Transverse colon (tissue), 4 donors: ENCODE results near the gene SMIM7. TPM values are rescaled to one million over a fixed set of nuclear protein-coding genes. Genes with fewer than 3 reads are reported as not detected.

ENCODE experiments used
- DNase-seq: peaks from one replicate; pipeline ENCODE4 v3.0.0-alpha.2; 2019
- H3K27ac ChIP-seq, 4 donors: fragments of 200-600 bp; sonication (generic); 2 replicates each; pipeline ENCODE4 v1.5.1; 2016 to 2018; ENCODE audit warnings: inconsistent platforms in 4 of 4
- H3K27me3 ChIP-seq: fragments of 200-600 bp; sonication (generic); 2 replicates; pipeline ENCODE4 v1.5.1; 2017; ENCODE audit warnings: inconsistent platforms
- H3K36me3 ChIP-seq, 4 donors: fragments of 200-600 bp; sonication (generic); 2 replicates each; pipeline ENCODE4 v1.5.1; 2017 to 2019; ENCODE audit warnings: inconsistent platforms in 4 of 4
- H3K4me1 ChIP-seq, 4 donors: fragments of 200-600 bp; sonication (generic); 2 replicates each; pipeline ENCODE4 v1.5.1; 2017 to 2020; ENCODE audit warnings: inconsistent platforms in 4 of 4
- H3K4me3 ChIP-seq, 4 donors: fragments of 200-600 bp; sonication (generic); 1 replicate in 1 of 4; 2 replicates in 3 of 4; pipeline versions ENCODE4 v1.5.1 to v1.6.1; 2017 to 2019; ENCODE audit warnings: inconsistent platforms in 4 of 4
- H3K9me3 ChIP-seq, 2 donors: fragments of 200-600 bp; sonication (generic); 2 replicates each; pipeline ENCODE4 v1.5.1; 2017 to 2019; ENCODE audit warnings: inconsistent platforms in 2 of 2
- EP300 ChIP-seq: sonication (generic); formaldehyde crosslinking; IDR thresholded peaks from one replicate; pipeline ENCODE4 v1.6.1; 2017; ENCODE audit warnings: antibody characterized with exemption, low read depth
- POLR2A ChIP-seq: fragments of 450-650 bp; IDR thresholded peaks from one replicate; pipeline ENCODE4 v1.6.1; 2016; ENCODE audit warnings: antibody characterized with exemption, mild to moderate bottlenecking, moderate library complexity
- POLR2AphosphoS5 ChIP-seq, 3 donors: sonication (generic); formaldehyde crosslinking; IDR thresholded peaks; one replicate each; pipeline ENCODE4 v1.6.1; 2016; ENCODE audit warnings: antibody characterized with exemption in 3 of 3
- WGBS, 2 donors: methylation state at CpG; one replicate each; pipeline ENCODE4 v1.1.5; 2018; ENCODE audit warnings: low coverage in 1 of 2; 5-methylcytosine and 5-hydroxymethylcytosine counted together
- in situ Hi-C, 4 donors: fragments of 200-750 bp; cut with MboI; loops; one replicate each; pipeline versions ENCODE4 v1.15.0 to v1.15.1; 2017; ENCODE audit warnings: low sequenced_read_pairs in 3 of 4, low pct_ligation_motif_present in 1 of 4, low pct_unique_long_range_greater_than_20kb in 1 of 4
- intact Hi-C: fragments of 100-400 bp; cut with DNase I; formaldehyde crosslinking; loops from one replicate; pipeline ENCODE4 v1.15.1; 2023; ENCODE audit warnings: low total_unique reads
- total RNA-seq, 4 donors: library from RNA; depleted of rRNA; stranded (reverse); fragments of >200 nt; gene quantifications; one replicate each; pipeline ENCODE4 v1.1.0, GENCODE V29; 2016
- TF ChIP-seq, protein P1 (sequence below), 5 experiments: fragments of 200-600 bp in 3 of 5; fragments of 450-650 bp in 2 of 5; sonication (generic) in 3 of 5; IDR thresholded peaks; 1 replicate in 2 of 5; 2 replicates in 3 of 5; pipeline ENCODE4 v1.5.1; 2016 to 2017; ENCODE audit warnings: antibody characterized with exemption in 5 of 5, inconsistent platforms in 3 of 5, mild to moderate bottlenecking in 2 of 5, moderate library complexity in 1 of 5

SMIM7 gene
- total RNA-seq, 4 donors from 2014 or later = 28.8 to 1,114 (median 108) TPM

GRCh38 chr19:16688084-16688483 lies 28.1 kb upstream of the SMIM7 start:
- Histone ChIP-seq H3K4me3 (no peak overlapping the region), H3K9me3 (no peaks in the 10 kb centered on the region), H3K27ac (no peak overlapping the region), H3K4me1 (no peaks in the 10 kb centered on the region), H3K36me3 (no peaks in the 10 kb centered on the region), H3K27me3 (no peaks in the 10 kb centered on the region)
- 95 to 100% methylated on average over 1 to 12 of the region's 12 CpGs for WGBS, 2 donors
- TF ChIP-seq POLR2A = no peak
- no peak for TF ChIP-seq POLR2AphosphoS5 (IDR thresholded peaks at IDR 0.05)
- no peak for TF ChIP-seq EP300
- TF ChIP-seq, protein P1, sequence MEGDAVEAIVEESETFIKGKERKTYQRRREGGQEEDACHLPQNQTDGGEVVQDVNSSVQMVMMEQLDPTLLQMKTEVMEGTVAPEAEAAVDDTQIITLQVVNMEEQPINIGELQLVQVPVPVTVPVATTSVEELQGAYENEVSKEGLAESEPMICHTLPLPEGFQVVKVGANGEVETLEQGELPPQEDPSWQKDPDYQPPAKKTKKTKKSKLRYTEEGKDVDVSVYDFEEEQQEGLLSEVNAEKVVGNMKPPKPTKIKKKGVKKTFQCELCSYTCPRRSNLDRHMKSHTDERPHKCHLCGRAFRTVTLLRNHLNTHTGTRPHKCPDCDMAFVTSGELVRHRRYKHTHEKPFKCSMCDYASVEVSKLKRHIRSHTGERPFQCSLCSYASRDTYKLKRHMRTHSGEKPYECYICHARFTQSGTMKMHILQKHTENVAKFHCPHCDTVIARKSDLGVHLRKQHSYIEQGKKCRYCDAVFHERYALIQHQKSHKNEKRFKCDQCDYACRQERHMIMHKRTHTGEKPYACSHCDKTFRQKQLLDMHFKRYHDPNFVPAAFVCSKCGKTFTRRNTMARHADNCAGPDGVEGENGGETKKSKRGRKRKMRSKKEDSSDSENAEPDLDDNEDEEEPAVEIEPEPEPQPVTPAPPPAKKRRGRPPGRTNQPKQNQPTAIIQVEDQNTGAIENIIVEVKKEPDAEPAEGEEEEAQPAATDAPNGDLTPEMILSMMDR (IDR thresholded peaks at IDR 0.05) = no peak
- in situ Hi-C loops = no loop called here
- intact Hi-C loops = no loop called here
- no peak for DNase-seq

GRCh38 chr19:16684216-16684615 lies 24.3 kb upstream of the SMIM7 start:
- no peak overlapping the region for H3K4me3 ChIP-seq
- H3K27me3 ChIP-seq = no peaks in the 10 kb centered on the region
- no peak for DNase-seq
- H3K4me1 ChIP-seq = no peaks in the 10 kb centered on the region
- H3K36me3 ChIP-seq = peaks cover 0 to 9% (median 4%) of the 10 kb centered on the region in 4 donors
- H3K9me3 ChIP-seq = peaks cover 0 to 5% of the 10 kb centered on the region in 2 donors
- TF ChIP-seq EP300 = no peak
- TF ChIP-seq POLR2AphosphoS5 (IDR thresholded peaks at IDR 0.05) = no peak
- no peak for TF ChIP-seq POLR2A
- TF ChIP-seq, protein P1 (IDR thresholded peaks at IDR 0.05) = no peak
- WGBS, 2 donors = 89 to 95% methylated on average over 3 of the region's 3 CpGs
- intact Hi-C loops (no loop called here), in situ Hi-C loops (no loop called here)
- no peak overlapping the region for H3K27ac ChIP-seq

GRCh38 chr19:16682539-16682938 lies 22.6 kb upstream of the SMIM7 start:
- peaks cover 0 to 5% of the 10 kb centered on the region in 2 donors for H3K9me3 ChIP-seq
- no peak overlapping the region for H3K27ac ChIP-seq
- TF ChIP-seq POLR2A (no peak), POLR2AphosphoS5 (IDR thresholded peaks at IDR 0.05) (no peak)
- no peaks in the 10 kb centered on the region for H3K27me3 ChIP-seq
- 94 to 100% methylated on average over 1 to 2 of the region's 2 CpGs for WGBS, 2 donors
- intact Hi-C loops (no loop called here), in situ Hi-C loops (no loop called here)
- no peaks in the 10 kb centered on the region for H3K4me1 ChIP-seq
- peaks cover 0 to 9% (median 4%) of the 10 kb centered on the region in 4 donors for H3K36me3 ChIP-seq
- DNase-seq = no peak
- no peak overlapping the region for H3K4me3 ChIP-seq

DNA sequence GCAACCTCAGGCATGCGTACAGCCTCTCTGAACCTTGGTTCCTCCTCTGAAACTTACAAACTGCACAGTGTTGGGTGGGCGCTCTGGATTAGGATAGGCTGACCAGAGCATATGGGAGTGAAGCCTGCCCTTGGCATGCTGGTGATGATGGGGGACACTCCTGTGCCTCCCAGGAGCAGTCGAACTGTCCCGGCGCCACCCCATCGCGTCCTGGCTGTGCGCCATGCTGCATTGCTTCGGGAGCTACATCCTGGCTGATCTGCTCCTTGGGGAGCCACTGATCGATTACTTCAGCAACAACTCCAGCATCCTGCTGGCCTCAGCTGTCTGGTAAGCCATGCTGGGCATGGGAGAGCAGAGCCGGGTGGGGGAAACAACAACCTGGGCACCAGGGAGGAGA lies 19.9 kb upstream of the SMIM7 start:
- TF ChIP-seq, protein P1 (IDR thresholded peaks at IDR 0.05) = no peak
- TF ChIP-seq POLR2AphosphoS5 (IDR thresholded peaks at IDR 0.05) = no peak
- no peak for TF ChIP-seq POLR2A
- TF ChIP-seq EP300 = no peak
- no peak overlapping the region for H3K4me3 ChIP-seq
- DNase-seq = no peak
- 95% methylated on average over 11 of the region's 11 CpGs; no CpG with 5 or more reads in 1 of the 2 donors for whole genome bisulfite sequencing, 2 donors
- no peaks in the 10 kb centered on the region for H3K4me1 ChIP-seq
- H3K9me3 ChIP-seq = peaks cover 0 to 5% of the 10 kb centered on the region in 2 donors
- H3K27ac ChIP-seq = no peak overlapping the region
- intact Hi-C loops (no loop called here), in situ Hi-C loops (no loop called here)
- peaks cover 0 to 9% (median 4%) of the 10 kb centered on the region in 4 donors for H3K36me3 ChIP-seq
- no peaks in the 10 kb centered on the region for H3K27me3 ChIP-seq

GRCh38 chr19:16678498-16678897 lies 18.6 kb upstream of the SMIM7 start:
- in situ Hi-C loops = no loop called here
- TF ChIP-seq POLR2A (no peak), POLR2AphosphoS5 (IDR thresholded peaks at IDR 0.05) (no peak), EP300 (no peak)
- TF ChIP-seq, protein P1 (IDR thresholded peaks at IDR 0.05) = no peak
- no peak overlapping the region for H3K27ac ChIP-seq
- H3K36me3 ChIP-seq = peaks cover 0 to 9% (median 4%) of the 10 kb centered on the region in 4 donors
- H3K4me3 ChIP-seq = no peak overlapping the region
- H3K9me3 ChIP-seq = peaks cover 0 to 5% of the 10 kb centered on the region in 2 donors
- H3K4me1 ChIP-seq = no peaks in the 10 kb centered on the region
- 92 to 94% methylated on average over 8 to 9 of the region's 9 CpGs for WGBS, 2 donors
- no peaks in the 10 kb centered on the region for H3K27me3 ChIP-seq
- DNase-seq = no peak
- intact Hi-C loops = no loop called here
